GM10847 (cell line): ENCODE measurements around the gene FCN1.

Experiments used
- POLR2A ChIP-seq: IDR thresholded peaks from 2 replicates; pipeline ENCODE4 v1.6.1; 2011; ENCODE audit not compliant: insufficient read length; ENCODE audit errors: extremely low read depth

Gene FCN1

GRCh38 chr9:134943836-134944235 is 26.1 kb upstream of the FCN1 start:
- no peak for TF ChIP-seq POLR2A

GRCh38 chr9:134943411-134943810 is 25.7 kb upstream of the FCN1 start:
- no peak for TF ChIP-seq POLR2A

- TF ChIP-seq POLR2A: no peak
Observed at GRCh38 chr9:134942788-134943184, 25.1 kb upstream of the FCN1 start.

GRCh38 chr9:134942011-134942787 is 24.5 kb upstream of the FCN1 start:
- no peak for TF ChIP-seq POLR2A

GRCh38 chr9:134940236-134941208 is 22.8 kb upstream of the FCN1 start:
- no peak for TF ChIP-seq POLR2A

- TF ChIP-seq POLR2A: no peak
Observed at GRCh38 chr9:134939836-134940235, 22.1 kb upstream of the FCN1 start.

GRCh38 chr9:134939080-134939733 is 21.5 kb upstream of the FCN1 start:
- TF ChIP-seq POLR2A: no peak

GRCh38 chr9:134938346-134939079 is 20.8 kb upstream of the FCN1 start:
- TF ChIP-seq POLR2A: no peak

- TF ChIP-seq POLR2A: no peak
Observed at GRCh38 chr9:134937566-134938345, 20.0 kb upstream of the FCN1 start.

- no peak for TF ChIP-seq POLR2A
Observed at GRCh38 chr9:134937164-134937555, 19.4 kb upstream of the FCN1 start.

- TF ChIP-seq POLR2A: peak; percentile 29
Observed at GRCh38 chr9:134936346-134937163, 18.8 kb upstream of the FCN1 start.

GRCh38 chr9:134935701-134936345 is 18.1 kb upstream of the FCN1 start:
- no peak for TF ChIP-seq POLR2A
